Non-pigmented ciliary epithelial cell (primary cell): ENCODE measurements around the gene SRL.

Experiments used
- DNase-seq: peaks from one replicate; pipeline ENCODE4 v3.0.0-alpha.2; 2010; ENCODE audit warnings: low read depth

SRL gene

GRCh38 chr16:4200781-4201137, 41.1 kb downstream of the SRL start:
- no peak for DNase-seq

GRCh38 chr16:4200000-4200780, 41.7 kb downstream of the SRL start:
- DNase-seq, result no peak

- DNase-seq, result no peak
Observed at GRCh38 chr16:4198816-4199215, 43.1 kb downstream of the SRL start.

- DNase-seq, result no peak
Observed at GRCh38 chr16:4194661-4195060, 47.2 kb downstream of the SRL start.

DNA sequence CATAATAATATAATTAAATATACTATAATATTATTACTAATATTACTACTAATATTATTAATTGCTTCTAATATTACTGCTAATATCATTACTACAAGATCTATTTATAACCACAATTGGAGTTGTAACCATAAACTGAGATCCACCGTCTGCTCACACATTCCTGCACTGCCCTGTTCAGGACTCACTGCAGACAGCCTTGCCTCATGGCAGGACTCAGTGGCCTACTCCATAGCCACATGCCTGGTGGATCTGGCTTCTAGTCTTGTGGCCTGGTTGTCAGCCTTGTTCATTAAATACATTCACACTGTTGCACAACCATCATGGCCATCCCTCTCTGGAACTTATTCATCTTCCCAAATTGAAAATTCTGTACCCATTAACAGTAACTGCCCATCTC, 48.0 kb downstream of the SRL start:
- no peak for DNase-seq

DNA sequence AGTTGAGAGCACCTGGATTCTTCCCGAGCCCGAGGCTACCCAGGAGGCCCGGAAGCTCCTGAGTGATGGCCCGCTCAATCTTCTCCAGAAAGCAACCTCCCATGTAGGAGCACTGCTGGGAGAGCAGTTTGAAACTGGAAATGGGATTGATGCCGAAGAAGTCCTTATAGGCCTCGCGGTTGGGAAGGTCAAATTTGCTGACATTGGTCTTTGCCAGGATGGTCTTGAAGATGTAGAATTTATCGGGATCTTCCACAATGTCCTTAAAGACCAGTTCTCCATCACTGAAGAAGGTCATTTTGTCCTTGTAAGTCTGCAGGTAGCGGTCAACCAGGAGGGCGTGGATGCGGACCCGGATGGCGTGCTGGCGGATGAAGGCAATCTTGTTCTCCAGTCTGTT, 49.7 kb downstream of the SRL start:
- DNase-seq, result no peak

- DNase-seq, result no peak
Observed at GRCh38 chr16:4190712-4191333, 51.1 kb downstream of the SRL start.

GRCh38 chr16:4190086-4190485, 51.8 kb downstream of the SRL start:
- no peak for DNase-seq

DNA sequence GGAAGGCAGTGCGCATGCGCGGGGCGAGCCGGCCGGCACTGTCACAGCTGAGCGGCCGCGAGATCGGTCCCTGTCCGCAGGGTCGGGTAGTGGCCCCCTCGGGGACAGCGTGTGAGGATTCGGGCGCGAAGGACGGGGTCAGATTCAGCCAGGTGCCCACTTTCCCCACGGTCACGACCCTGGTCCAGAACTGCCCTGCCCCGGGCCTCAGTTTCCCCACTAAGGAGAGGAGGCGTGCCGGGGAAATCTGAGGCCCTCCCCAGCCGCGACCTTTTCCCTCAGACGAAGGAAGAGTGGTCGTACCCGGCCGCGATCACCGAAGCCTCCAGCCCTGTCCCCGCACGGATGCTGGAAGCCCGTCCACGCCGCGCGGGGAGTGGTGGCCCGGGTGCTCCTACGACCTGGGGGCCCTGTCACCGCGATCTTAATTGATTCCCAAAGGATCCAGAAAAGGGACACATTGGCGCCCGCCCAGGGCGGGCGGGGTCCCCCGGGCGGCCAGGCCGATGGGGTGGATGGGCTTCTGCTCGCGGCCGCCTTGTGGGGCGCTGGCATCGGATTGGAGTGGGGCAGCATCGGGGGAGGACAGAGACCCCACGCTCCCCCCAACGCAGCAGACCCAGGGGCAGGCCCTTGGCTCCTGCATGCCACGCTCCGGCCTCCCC, 57.7 kb downstream of the SRL start:
- DNase-seq, result no peak

GRCh38 chr16:4183237-4184037, 58.4 kb downstream of the SRL start:
- no peak for DNase-seq

DNA sequence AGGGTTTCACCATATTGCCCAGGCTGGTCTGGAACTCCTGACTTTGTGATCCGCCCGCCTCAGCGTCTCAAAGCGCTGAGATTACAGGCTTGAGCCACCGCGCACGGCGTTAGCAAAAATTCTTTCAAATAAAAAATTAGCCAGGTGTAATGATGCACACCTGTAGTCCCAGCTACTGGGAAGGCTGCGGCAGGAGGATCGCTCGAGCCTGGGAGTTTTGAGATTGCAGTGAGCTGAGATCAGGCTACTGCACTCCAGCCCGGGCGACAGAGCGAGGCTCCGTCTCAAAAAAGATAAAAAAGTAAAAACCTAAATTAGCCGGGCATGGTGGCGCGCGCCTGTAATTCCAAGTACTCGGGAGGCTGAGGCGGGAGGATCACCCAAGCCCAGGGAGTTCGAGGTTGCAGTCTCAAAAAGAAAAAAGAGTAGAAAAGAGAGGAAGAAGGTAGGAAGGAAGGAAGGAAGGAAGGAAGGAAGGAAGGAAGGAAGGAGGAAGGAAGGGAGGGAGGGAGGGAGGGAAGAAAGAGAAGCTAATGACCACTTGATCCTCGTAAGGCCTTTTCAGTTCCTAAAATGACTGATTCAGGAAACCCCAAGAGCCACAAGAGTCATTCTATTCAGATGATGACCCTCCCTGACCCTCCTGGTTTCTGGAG, 59.2 kb downstream of the SRL start:
- no peak for DNase-seq

GRCh38 chr16:4180511-4180910, 61.4 kb downstream of the SRL start:
- no peak for DNase-seq

DNA sequence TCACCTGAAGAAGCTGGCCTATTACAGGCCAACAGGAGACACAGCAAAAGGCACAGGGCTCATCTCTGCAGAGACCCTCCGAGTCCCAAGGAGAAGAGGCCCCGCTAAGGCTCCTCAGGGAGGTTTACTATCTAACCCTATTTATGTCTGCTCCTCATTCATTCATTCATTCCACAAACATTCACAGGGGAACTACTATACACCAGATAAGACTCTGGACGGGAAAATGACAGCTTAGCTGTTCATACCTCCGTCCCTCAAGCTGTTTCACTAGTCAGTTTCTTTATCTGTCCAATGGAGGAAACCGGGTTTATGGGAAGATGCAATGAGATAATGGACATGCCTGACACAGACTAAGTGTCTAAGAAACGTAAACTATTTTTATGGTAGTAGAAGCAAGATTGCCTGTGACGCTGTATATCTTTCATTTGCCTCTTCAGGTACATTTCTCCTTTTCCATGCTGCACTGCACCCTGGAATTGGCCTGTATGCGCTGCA, 62.1 kb downstream of the SRL start:
- DNase-seq, result no peak

DNA sequence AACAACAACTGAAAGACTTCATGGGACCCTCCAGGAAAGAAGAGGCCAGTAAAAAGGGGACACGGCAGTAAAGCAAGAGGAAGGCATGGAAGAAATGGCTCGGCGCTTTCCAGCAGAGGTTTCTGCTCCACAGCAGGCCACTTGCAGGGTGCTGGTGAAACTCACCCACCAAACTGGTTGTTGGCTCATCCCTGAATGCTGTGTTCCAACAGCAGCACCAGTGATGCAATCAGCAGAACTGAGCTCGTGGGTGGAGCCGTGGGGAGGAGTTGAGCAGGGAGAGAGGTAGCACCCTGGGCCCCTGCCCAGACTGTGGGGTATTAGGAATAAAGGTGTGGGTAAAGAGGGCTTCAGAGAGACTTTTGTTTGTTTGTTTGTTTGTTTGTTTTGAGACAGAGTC, 62.9 kb downstream of the SRL start:
- no peak for DNase-seq

DNA sequence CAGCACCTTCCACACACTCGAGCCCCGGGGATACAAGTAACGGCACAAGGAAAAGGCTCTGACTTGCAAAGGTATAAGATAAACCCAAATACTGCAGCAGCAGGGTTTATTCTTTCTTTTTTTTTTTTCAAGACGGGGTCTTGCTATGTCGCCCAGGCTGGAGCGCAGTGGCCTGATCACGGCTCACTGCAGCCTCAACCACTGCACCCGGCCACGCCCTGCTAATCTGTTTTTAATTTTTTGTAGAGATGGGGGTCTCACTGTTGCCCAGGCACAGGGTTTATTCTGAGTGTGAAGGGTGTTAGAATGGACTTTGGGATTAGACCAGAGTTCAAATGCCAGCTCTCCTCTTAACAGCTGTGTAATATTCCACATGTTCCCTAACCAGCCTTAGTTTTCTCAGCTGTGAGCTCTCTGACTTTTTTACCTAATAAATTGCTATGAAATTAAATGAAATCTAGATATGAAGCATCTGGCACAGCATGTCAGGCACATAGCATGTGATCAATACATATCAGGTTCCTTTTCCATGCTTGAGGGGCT, 63.3 kb downstream of the SRL start:
- no peak for DNase-seq

DNA sequence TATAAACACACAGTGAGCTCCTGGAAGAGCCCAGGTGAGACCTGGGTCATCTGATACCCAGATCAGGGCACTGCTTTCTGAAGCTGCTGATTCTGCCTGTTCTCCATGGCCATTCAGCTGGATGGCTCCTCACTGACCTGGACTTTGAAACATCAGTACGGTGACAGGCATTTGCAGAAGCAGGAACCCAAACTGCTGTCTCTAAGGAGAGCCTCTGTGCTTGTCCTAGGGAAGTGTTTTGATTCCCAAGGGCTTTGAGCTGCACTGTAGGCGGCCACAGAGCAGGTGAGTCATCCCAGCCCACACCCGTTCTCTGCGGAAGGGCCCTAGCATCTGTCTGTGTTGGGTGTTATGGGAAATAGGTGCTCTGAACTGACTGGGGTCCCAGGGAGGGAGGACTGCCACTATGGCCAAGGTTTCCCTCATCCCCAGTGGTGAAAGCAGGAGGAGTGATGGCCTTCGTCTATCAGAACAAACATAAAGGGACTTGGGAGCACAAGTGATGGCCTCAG, 64.9 kb downstream of the SRL start:
- no peak for DNase-seq

GRCh38 chr16:4175849-4176248, 66.0 kb downstream of the SRL start:
- DNase-seq, result no peak

GRCh38 chr16:4172070-4172469, 69.8 kb downstream of the SRL start:
- DNase-seq, result no peak

DNA sequence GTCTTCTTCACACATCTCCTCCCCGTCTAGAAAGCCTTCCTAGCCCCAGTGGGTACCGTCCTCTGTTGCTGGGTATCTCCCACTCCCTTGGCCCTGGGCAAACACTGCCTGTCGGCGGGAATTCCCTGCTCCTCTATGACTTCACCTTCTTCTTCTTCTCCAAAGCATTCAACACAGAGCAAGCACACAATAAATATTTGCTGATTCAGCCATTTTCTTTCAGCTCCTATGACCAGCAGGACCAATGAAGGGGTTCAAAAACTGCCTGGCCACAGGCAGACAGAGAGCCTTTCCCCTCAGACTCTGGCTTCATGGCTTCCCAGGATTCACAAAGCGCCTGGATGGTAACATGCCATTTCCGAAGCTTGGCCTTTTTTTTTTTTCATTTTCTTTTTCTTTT, 72.5 kb downstream of the SRL start:
- DNase-seq, result no peak

- DNase-seq, result no peak
Observed at GRCh38 chr16:4166821-4167220, 75.1 kb downstream of the SRL start.

- DNase-seq, result no peak
Observed at GRCh38 chr16:4160658-4161430, 81.0 kb downstream of the SRL start.
